Embryonic facial prominence (tissue), 1 donor: ENCODE results near the gene MGLL.
A peak's percentile ranks its signal among the peaks of the same experiment; 100 is the strongest.

Source experiments
- DNase-seq: peaks from one replicate; pipeline ENCODE4 v3.0.0-alpha.2; 2016; ENCODE audit errors: extremely low spot score

Gene MGLL

DNA sequence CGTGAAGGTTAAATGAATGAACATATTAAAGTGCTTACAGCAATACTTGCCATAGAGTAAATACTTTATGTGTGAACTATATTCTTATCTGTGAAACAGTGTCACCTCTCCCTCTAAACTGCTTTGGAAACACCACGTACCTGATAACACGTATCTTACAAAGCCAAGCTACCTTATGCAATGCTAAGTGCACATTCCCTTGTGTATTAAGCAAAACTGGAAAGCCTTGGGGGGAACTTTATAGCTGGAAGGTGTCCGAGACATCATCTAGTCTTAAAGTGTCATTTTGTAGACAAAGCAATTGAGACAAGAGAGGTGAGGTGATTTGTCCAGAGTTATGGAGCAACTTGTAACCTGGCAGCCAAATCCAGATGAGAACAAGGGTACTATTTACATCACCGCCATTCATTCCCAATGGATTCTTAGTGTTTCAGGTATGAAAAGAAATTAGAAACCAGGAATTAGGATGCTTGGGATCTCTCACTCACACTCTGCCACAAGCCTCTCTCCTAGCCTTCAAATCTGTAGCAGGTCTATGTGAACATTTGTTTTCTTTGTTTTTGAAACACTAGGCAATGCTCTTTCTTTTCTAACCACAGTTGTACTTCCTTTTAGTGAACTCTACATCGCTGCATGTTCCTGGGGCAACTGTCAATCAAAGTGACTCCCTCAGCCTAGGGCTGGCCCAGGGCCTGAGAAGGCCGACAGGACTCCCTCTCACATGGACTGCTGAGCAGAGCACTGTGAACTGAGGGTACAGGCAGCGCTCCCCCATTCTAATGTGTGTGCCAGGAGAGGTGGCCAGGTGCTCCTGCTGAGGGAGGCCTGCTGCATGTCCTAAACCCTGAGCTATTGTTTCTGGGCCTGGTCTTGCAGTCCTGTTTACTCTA is 13.9 kb upstream of the MGLL start:
- DNase-seq = no peak

DNA sequence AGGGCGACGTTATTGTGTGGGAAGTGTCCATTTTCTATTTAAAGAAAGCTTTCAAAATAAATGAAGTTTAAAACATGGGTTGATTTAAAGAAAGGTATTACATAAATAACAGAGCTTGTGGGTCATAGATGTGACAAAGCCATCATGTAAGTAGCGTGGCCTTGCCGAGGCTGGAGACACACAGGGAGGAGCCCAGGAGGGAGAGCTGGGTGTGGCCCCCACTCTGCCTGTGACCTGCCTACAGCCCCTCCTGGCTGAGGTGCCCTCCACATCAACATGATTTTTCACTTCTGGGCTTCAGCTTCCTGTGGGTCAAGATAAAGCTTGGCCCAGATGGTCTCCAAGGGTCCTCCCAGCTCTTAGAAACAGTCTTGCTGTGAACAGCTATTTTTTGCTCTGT is 12.5 kb upstream of the MGLL start:
- DNase-seq = no peak

DNA sequence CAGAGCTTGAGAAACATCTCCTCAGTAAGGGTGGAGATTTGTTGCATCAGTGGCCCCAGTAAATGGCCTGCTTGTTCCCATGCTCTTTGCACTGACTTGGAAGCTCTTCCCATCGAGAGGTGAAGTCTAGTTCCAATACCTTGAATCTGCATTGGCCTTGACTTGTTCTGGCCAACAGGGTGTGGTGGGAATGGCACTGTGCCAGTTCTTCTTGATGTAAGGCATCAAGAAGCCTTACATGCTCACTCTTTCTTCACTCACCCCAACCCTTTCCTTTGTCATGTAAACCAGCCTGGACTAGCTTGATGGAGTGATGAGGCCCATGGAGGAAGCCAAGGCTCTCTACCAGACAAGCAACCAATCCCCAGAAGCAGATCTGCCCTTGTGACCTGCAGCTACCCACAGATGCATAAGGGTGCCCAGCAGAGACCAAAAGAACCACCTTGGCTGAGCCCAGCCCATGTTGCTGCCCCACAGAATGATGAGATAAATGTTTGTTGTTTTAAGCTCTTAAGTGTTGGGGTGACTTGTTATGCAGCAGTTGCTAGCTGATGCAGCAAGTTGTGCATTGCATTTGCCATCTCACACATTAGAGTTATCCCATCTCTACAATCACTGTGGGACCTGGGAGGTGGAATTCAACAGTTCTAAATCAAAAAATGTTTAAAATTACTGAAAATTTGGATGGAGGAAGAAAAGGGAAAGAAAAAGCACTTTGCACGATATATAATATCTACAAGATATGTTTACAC is 11.1 kb upstream of the MGLL start:
- DNase-seq = no peak

DNA sequence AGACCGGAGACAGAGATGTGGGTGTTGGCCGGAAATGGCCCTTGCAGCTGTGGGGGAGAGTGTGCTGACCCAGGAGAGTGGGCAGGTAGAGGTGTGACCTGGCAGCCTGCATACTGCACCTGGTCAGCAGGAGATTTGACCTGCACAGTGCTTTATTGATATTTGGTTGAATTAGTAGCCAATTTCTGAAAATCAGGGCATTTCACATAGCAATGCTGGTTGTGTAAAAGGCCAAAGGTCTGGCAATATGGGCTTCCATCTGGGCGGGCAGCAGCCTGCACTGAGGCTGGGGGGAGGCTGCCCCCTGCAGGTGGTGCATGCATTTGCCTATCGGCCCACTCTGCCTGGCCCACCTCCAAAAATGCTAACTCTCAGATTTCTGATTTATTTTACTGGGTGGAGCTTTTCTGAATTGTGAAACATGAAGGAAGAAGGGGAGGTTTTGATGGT is 9.4 kb upstream of the MGLL start:
- no peak for DNase-seq

DNA sequence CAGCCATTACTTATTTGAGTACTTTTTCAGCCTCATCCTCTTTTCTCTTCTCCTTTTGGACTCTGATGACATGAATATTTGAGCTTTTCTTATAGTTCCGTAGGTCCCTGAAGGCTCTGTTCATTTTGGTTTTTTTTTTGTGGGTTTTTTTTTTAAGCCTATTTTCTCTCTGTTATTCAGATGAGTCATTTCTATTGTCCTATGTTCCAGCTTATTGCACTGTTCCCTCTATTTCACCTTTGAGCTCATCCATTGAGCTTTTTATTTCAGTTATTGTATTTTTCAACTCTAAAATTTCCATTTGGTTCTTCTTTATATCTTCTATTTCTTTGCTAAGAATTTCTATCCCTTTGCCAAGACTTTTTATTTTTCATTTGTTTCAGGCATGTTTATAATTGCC is 7.2 kb upstream of the MGLL start:
- no peak for DNase-seq

DNA sequence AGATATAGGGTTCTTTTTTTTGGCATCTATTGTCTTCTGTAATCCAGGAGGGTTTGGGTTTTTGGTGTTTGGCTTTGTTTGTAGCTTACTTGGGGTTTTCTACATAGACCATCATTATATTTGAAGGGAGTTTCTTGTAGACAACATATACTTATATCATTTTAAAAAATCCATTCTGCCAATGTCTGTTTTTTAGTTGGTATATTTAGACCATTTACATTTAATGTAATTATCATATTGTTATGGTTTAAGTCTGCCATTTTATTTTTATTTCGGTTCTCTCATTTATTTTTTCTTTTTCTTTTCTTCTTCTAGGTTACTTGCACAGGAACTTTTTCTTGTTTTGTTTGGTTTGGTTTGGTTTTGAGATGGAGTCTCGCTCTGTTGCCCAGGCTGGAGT is 5.5 kb upstream of the MGLL start:
- no peak for DNase-seq

DNA sequence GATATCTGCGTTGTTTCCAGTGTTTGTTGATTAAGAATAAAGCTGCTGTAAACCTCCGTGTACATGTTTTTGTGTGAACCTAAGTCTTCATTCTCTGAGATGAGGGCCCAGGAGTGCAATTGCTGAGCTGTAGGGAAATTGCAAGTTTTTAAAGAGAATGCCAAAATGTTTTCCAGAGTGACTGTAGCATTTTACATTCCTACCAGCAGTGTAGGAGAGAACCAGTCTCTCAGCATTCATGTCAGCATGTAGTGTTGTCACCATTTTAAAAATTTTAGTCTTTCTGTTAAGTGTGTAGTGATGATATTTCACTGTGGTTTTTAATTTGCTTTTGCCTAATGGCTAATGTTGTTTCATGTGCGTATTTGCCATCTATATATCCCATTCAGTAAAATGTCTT is 3.4 kb upstream of the MGLL start:
- no peak for DNase-seq

DNA sequence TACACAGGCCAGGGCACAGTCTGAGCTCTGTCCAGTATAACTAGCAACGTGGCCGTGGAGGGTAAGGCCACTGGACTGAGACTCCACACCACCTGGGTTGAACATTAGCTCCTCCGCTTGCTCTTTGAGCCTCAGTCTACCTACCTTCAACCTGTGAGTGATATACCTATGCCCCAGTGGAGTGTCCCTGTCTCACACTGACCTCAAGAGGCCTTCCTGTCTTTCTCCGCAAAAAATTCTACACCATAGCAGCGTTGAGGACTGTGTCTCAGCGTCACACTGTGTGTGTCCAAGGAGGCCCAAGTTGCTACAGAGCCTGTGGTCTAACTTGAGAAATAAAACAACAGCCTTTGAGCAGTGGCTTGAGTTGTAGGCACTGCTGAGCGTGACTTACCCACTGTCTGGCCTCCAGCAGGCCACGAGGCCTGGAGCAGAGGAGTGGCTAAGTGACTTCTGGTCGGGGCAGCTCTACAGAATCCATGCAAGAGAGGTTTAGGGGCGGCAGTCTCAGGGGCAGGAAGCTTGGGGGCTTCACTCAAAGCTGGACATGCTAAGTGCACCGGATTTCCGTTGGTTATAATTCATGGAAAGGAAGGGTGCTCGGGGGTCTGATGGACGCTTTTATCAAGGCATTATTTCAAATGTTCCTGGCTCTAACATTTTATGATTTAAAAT is 2.0 kb upstream of the MGLL start:
- no peak for DNase-seq

DNA sequence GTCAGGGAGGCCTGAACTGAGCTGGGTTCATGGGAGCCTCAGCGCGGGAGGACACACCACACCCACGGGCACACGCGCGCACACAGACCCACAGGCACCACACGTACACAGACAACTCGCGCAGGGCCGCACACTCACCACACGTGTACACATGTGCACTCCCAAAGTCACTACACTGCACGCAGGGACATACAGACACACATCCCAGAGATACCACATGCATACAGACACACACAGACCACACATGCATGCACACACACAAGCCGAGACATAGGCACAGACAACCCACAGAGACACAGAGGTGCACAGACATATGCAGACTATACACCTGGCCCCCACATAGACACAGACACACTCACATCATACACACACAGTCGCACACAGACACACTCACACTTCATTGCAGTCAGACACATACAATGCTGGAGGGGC is 1.1 kb upstream of the MGLL start:
- no peak for DNase-seq

DNA sequence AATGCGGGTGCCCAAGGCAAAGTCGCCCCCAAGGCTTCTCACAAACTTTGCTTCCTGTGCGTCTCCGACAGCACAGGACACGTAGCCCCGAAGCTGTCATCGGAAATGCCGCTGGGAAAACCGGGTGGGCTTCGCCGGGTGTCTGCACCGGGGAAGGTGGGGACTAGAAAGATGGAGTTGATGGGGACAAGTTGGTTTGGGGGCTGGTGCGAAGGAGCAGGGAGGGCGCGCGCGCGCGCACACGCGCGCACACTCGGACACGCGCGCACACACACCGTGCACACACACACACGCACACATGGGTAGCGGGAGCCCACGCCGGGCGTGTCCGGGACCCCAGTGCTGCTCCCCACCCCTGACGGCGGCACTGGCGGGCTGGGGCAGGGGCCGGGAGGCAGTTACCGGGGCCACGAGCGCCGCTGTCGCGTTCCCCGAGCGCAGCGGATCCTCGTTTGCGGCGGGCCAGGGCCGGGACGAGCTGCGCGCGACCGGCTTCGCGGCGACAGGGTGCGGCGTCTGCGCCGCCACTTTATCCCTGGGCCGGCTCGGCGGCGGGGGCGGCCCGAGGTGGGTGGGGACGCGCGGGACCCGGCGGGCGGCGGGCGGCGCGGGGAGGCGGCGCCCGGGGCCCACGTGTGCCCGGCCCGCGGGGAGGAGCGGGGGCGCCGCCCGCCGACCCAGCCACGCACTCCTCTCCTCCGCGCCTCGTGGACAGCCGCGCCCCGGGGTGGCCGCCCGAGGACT is 539 bp upstream of the MGLL start:
- no peak for DNase-seq

DNA sequence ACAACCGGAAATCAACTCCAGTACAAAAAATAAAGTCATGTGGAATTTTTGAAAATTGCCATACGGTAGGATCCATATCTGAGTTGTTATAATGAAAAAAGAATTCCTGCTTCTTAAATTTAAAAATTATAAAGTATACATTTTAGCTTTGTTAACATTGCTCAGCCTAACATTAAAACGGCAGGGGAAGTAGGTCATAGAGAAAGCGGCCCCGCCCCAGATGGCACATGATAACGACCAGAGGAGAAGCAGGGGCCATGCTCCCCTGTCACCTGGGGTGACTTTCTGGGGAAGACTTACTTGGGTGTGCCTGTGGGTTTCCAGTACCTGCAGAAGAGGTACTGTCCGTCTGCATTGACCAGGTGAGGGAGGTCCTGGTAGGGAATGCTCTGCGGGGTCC is 921 bp downstream of the MGLL start:
- DNase-seq = no peak

DNA sequence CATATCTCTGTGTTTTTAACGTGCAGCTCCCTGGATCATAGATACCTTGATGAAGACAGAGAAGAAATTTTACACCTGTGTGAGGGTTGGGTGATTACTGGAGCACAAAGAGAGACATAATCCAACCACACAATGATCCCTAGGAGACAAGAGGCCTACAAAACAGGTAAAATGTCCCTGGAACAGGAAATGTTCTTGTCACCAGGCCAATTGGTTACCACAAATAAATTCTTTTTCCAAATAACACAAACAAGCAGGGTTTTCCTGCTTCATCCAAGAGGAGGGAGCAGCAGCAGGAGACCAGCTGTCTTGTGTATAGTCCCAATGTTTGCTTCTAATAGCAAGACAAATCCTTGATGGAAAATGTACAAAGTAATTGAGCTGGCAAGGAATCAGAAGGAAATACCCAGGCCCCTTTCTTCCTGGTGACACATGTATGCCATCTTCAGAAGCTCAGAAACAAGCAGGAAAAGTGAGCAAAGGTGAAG is 1.4 kb downstream of the MGLL start:
- DNase-seq = peak; percentile 18

DNA sequence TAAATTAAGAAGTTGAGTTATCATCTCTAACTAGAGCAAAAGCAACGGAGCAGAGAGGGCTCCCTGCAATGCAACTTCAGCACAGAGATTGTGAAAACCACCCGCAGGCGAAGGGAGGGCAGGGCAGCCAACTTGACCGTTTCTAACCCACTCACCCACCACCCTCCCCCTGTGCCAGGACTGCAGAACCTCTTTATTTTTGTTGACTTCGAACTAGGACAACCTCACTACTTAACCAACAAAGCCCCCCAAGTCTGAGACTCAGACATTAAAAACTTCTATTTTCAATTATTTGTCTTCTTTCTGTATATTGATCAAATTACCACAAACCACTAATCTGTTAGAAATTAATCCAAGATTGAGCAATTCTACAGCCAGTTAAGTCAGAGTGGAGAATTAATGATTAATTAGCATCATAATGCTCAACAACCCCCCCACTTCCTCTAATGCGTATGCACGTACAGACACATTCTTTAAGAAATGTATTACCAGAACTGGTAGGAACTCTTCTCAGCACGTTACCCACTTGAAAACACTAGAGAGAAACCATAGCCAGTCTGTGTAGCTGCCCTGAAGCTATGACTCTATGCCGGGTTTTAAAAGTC is 2.0 kb downstream of the MGLL start:
- DNase-seq = no peak

DNA sequence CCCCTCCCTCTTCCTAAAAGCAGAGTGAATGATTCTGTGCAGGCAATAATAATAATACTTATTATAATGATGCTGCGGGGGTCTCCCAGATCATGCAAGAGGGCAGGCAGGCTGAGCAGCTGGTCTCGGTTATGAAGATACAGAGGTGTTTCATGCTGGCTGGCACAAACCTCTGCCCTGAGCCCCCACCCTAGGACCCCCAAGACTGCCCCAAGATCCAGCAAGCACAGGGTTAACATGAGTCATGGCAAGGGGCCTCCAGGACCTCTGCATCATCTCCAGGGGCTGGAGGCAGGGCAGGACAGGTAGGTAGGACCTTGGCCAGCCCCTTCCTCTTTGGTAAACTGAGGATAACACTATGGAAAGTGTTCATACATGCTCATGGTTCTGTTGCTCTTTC is 2.7 kb downstream of the MGLL start:
- DNase-seq = no peak

DNA sequence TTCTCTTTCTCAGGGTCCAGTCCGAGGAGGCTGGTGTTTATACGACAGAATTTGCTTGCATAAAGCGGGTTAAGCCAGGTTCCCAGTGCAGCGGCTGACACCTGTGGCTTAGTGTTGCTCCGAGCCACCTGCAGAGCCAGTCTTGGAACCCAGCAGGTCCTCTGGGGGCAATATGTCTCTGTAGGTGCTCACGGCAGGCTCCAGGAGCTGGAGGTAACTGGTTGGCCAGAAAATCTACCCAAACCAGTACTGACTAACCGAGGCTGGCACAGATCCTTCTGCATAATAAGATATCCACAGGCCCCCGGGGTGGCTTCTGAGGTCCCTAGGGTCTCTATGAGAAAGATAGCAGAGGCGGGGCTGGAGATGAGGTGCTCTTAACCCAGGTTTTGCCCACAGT is 3.2 kb downstream of the MGLL start:
- DNase-seq = no peak

DNA sequence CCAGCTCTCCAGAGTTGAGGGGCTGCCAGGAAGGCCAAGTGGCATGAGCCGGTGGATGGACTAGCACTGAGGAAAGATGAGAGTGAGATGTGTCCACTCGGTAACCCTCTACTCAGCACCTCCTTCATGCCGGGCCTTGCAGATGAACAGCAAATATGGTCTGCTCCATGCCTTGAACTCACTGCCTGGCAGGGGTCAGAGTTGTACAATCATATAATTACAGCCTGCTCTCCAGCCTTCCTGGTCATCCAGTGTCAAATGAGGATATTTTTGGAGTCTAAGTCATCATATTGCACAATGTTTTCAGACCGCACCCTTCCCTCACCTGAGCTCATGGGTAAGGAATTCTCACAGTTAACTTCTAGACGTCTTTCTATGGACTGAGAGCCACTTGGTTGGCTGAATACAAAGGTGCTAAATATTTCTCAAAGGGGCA is 4.9 kb downstream of the MGLL start:
- no peak for DNase-seq

DNA sequence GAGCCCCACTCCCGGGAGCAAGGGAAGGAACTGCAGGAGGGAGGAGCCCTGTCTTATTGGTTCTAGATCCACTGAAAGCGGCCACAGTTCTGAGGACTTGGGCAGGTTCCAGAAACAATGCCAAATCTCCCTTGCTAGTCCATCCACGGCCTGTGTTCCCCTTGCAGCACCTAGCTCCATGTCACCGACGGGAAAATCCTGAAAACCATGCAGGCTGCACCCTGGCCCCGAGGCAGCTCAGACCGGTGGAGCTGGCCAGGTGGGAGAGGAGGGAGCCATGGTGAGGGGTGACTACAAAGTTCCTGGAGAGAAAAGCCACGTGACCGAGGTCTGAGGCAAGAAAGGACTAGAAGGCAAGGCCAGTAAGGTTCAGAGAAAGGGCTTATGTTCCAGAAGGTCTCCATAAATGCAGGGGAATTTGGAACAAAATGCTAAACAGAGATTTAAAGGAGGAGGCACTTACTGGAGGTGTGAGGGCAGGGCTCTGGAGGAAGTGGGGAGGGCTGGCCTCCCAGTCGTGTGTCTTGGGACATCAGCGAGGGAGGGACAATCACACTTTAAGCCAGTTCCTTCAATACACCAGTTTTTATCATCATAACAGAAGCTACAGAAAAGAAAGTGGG is 5.4 kb downstream of the MGLL start:
- no peak for DNase-seq

DNA sequence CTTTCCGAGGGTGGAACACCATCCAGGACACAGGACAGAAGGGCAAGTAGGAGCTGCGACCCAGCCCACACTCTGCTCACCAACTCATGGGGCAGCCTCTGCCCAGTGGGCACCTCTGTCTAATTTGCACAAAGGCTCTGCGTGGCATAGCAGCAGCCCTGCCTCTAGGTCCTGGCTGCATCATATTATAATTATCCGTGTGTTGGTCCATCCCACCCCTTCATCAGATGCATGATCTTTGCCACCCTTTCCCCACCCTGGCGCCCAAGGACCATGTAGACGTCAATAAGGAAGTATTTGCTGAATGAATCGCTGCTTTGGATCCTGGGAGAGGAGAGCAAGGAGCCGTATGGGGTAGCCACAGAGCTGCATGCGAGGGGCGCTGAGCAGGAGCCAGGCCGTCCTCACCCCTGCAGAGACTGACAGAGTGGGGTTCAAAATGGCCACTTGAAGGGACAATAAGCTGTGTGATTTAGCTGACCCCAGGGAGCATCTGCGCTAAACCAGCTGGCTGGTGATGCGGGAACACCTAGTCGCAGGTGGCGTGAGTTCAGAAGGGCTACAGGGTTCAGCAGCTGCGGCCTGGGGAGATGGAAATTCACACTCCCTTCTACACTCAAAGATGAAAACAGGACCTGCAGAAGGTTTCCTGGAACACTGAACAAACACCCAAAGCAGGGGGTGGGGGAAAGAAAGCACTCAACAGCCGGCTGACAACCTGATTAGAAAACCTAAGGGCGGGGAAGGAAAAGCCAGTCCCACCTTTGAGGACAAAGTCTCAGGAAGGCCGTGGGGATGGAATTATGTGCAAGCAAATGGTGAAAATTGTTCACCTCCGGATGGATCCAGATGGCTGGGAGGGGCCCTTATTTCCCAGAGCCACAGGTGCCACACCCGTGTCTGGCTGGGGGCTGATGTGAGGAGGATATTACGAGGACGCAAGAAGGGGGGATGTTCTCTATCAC is 6.4 kb downstream of the MGLL start:
- no peak for DNase-seq

DNA sequence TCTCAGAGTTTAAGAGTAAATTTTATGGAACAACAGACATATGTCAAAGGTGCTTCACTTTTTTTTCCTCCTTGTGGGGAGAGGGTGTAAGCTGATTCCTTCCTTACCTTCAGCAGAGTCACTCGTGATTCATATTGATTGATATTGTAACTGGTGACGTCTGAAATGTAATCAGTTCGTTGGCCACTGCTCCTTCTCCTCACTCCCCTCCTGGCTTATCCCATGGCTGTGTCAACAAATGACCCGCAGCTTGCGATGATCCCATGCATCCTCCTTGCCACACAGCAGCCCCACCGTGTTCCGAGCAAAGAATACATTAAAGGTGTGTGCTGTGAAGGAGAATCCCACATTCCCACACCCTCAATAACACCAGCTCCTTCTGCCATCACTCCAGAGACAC is 7.3 kb downstream of the MGLL start:
- DNase-seq = no peak
